NCI-H2196 treated with DMSO at 0.1 percent for 48 hours (cell line): Measurements from ENCODE around the gene WBP1L.
"Not testable (repeated sequence)": the region's sequence is repeated elsewhere in the genome, so short reads cannot be mapped to it uniquely, and the experiment has no call there.

Experiments used
- DNase-seq: peaks from one replicate; lab custom pipeline; 2025; ENCODE audit not compliant: unreplicated experiment; lab: John Stamatoyannopoulos, UW

Gene WBP1L

DNA sequence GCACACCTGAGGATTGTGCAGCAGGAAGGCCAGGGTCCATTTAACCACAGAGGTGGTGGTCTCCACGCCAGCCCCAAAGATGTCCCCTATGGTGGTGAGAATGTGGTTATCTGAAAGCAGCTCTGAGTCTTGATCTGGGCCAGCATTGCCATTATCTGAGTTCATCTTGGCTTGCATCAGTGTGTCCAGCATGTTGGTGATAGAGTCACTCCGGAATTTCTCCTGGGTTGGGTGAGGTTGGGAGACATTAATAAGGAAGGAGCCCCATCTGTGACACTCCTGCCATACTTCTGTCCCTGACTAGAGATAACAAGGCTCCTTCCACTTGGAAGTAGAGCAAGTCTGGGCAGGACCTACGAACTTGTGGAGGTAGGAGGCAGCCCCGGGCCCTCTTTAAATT lies 89.2 kb downstream of the WBP1L start:
- DNase-seq = no peak

GRCh38 chr10:102834143-102834542 lies 90.4 kb downstream of the WBP1L start:
- DNase-seq = no peak

DNA sequence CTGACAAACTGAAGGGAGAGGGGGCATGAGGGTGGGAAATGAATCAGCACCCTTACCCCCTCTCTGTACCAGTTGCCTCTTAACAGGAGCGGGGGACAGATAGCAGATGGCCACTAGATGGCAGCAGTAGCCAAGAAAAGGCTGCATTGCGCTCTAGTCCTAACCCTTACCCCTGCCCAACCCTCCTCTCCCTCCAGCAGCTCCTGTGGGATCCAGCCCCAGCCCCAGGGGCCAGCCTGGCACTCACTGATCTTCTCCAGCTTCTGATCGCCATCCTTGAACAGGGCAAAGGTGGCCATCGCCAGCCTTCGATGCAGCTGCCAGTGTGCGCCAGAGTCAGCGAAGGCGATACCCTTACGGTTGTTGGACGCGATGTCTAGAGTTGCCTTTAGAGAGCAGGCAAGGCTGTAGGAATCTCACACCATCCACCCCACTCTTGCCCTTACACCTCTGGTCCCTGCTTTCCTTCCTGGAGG lies 91.3 kb downstream of the WBP1L start:
- peak; percentile 22 for DNase-seq

GRCh38 chr10:102837230-102837721 lies 93.5 kb downstream of the WBP1L start, which contains the start of gene CYP17A1:
Gene CYP17A1 (minus strand): TSS chr10:102837413. CDS start chr10:102837361, 52 bp downstream.
- DNase-seq = peak; percentile 1

- DNase-seq = not testable (repeated sequence)
Observed at GRCh38 chr10:102838276-102838927, 94.7 kb downstream of the WBP1L start.

DNA sequence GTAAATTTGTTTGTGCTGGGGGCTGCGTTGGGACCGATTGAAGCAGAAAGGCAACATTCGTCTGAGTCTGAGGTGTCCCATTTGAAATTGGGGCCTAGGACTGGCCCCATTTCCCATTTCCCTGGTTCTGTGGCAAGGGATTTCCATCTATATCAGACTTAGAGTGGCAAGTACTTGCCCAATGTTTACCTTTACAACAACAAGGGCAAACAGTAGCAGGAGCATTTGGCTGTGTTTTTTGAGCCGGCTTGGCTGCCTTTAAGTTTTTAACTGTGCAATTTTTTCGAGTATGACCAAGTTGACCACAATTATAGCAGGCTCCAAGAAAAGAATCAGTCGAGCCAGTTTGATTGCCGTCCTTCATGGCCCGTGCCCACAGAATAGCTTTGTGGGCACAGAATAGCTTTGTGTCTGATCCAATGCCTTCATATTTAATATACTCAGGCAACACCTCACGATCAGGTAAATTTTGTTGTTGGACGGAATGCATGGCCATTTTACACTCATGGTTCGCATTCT lies 98.1 kb downstream of the WBP1L start:
- no peak for DNase-seq

DNA sequence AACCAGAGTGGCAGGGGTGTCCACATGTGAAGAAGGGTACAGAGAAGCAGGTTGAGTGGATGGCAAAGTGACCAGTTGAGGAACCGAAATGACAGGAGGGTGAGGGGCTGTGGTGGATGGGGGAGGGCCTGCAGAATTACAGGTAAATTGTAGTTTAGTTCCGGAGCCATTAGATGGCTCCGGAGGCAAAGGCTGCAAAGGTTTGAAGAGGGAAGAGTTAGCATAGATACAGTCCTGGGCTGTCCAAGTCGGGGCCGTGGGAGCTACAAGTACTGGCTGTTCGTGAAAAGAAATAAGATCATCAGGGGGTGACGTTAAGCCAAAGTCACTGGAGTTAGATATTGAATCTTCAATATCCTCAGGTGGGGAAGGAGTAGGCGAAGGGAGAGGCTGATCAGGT lies 99.4 kb downstream of the WBP1L start:
- not testable (repeated sequence) for DNase-seq

DNA sequence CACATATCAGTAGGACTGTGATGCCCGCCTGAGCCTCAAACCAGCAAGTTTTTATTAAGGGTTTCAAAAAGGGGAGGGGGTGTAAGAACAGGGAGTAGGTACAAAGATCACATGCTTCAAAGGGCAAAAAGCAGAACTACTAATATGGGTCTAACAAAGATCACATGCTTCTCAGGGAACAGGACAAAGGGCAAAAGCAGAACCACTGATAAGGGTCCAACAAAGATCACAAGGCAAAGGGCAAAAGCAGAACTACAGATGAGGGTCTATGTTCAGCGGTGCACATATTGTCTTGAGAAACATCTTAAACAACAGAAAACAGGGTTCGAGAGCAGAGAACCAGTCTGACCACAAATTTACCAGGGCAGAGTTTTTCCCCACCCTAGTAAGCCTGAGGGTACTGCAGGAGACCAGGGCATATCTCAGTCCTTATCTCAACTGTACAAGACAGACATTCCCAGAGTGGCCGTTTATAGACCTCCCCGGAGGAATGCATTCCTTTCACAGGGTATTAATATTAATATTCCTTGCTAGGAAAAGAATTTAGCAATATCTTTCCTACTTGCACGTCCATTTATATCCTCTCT lies 100.5 kb downstream of the WBP1L start:
- not testable (repeated sequence) for DNase-seq

GRCh38 chr10:102845352-102845902 lies 101.7 kb downstream of the WBP1L start:
- no peak for DNase-seq

DNA sequence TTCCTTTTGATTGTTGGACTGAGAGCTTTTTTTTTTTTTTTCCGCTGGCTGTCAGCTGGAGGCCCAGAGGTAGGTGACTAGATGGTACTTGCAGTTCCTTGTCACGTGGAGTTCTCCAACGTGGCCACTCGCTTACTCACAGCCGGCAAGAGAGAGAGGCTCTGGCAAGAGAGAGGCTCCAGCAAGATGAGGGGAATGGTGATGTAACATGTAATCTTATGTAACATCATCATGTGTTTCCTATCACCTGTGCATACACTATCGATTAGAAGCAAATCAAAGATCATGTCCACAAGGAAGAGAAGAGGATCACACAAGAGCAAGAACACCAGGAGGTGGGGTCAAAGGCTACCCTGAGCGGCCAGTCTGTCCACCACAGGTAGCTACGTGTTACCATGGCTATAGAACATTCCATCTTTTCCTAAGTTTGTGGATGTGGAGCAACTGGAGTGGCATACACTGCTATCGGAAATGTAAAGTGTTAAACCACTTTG lies 106.3 kb downstream of the WBP1L start:
- DNase-seq = no peak

DNA sequence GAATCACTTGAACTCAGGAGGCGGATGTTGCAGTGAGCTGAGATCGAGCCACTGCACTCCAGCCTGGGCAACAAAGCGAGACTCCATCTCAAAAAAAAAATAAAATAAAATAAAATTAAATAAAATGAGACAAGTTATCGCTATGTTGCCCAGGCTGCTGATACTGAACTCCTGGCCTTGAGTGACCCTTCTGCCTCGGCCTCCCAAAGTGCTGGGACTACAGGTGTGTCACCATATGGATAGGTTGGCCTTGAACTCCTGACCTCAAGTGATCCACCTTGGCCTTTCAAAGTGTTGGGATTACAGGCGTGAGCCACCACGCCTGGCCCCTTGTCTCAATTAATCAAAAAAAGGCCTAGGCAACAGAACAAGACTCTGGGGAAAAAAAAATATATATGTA lies 109.5 kb downstream of the WBP1L start:
- DNase-seq = not testable (repeated sequence)

DNA sequence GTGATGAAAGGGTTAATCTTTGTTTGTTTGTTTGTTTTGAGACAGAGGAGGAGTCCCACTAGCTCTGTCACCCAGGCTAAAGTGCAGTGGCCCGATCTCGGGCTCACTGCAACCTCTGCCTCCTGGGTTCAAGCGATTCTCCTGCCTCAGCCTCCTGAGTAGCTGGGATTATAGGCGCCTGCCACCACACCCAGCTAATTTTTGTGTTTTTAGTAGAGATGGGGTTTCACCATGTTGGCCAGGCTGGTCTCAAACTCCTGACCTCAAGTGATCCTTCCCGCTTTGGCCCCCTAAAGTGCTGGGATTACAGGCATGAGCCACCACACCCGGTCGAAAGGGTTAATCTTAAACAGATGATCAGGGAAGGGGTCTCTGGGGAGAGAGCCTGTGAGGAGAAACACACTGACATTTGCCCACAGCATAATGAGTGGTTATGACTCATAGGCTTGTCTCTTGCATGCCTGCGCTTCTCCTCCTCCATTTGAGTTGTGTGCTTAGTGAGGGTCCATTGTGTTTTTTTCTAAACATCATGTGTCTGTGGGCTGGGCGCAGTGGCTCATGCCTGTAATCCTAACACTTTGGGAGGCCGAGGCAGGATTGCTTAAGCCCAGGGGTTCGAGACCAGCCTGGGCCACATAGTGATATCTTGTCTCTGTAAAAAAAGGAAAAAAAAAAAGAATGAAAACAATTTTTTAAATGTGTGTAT lies 112.1 kb downstream of the WBP1L start:
- not testable (repeated sequence) for DNase-seq

GRCh38 chr10:102856758-102857424 lies 113.1 kb downstream of the WBP1L start:
- no peak for DNase-seq

DNA sequence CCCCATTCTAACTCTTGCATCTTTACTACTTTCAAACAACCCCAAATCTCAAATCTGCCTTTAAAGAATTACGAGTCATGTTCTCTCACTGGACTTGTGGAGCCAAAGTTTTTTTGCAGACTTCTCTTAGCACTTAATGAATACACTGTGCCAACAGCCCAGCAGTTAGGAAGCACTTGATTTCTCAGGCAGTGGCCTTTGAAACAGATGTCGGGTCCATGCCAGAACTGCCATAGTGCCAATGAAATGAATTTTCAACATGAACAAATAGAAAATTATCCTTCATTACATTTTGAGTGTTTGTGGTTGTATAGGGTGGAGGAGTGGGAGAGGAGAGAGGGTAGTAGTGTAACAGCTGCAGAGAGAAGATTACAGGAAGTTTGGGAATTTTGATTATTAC lies 116.2 kb downstream of the WBP1L start:
- no peak for DNase-seq

DNA sequence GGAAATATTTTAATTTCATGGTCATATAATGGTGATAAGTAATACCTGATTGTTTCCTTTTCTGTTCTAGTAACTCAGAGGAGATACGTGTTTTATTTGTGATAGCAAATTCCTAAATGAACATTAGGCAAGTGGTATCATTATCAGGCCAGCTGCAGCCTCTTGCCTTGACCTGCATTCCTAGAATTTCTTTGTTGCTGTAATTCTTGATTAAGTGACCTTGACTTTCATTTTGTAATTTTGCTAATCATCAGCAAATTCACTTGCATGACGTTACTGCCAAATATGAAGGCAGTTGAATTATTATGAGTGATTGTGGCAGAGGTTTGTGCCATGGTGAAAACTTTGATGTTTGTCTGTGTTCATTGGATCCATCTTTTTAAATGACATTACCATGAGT lies 119.9 kb downstream of the WBP1L start:
- no peak for DNase-seq

- no peak for DNase-seq
Observed at GRCh38 chr10:102865620-102866019, 121.9 kb downstream of the WBP1L start.
